AG10803 (cell line): ENCODE measurements around the gene TBC1D22A.

ENCODE experiments used
- DNase-seq: peaks from one replicate; pipeline ENCODE4 v3.0.0; 2010; ENCODE audit warnings: low read depth
- H3K4me3 ChIP-seq: 2 replicates; pipeline ENCODE4 v1.5.1; 2011; ENCODE audit warnings: mild to moderate bottlenecking, low read length, control low read depth
- TF ChIP-seq, protein P1 (sequence below): conservative IDR thresholded peaks from 2 replicates; pipeline ENCODE4 v1.5.1; 2011; ENCODE audit warnings: mild to moderate bottlenecking, low read length, control low read depth, inconsistent platforms

The TBC1D22A gene

DNA sequence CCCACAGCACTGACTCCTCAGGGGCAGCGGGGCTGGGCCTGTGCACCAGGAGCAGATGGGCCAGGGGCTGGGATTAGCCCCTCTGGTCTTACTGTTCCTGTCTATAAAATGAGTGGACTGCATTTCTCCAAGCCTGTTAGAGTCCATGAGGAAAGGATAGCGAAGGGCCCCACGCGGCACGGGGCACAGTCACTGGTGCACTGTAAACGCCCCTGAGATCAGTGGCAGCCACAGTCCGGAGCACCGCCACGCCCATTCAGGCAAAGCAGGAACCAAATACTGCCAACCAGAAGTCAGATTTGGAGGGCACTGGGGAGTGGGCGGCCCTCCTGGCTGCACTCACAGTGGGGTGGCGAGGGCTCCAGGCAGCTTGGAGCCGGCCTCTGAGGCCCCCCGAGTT lies 387.5 kb downstream of the TBC1D22A start:
- no peak for DNase-seq
- TF ChIP-seq, protein P1, sequence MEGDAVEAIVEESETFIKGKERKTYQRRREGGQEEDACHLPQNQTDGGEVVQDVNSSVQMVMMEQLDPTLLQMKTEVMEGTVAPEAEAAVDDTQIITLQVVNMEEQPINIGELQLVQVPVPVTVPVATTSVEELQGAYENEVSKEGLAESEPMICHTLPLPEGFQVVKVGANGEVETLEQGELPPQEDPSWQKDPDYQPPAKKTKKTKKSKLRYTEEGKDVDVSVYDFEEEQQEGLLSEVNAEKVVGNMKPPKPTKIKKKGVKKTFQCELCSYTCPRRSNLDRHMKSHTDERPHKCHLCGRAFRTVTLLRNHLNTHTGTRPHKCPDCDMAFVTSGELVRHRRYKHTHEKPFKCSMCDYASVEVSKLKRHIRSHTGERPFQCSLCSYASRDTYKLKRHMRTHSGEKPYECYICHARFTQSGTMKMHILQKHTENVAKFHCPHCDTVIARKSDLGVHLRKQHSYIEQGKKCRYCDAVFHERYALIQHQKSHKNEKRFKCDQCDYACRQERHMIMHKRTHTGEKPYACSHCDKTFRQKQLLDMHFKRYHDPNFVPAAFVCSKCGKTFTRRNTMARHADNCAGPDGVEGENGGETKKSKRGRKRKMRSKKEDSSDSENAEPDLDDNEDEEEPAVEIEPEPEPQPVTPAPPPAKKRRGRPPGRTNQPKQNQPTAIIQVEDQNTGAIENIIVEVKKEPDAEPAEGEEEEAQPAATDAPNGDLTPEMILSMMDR = no peak
- H3K4me3 ChIP-seq = no peak overlapping the region

DNA sequence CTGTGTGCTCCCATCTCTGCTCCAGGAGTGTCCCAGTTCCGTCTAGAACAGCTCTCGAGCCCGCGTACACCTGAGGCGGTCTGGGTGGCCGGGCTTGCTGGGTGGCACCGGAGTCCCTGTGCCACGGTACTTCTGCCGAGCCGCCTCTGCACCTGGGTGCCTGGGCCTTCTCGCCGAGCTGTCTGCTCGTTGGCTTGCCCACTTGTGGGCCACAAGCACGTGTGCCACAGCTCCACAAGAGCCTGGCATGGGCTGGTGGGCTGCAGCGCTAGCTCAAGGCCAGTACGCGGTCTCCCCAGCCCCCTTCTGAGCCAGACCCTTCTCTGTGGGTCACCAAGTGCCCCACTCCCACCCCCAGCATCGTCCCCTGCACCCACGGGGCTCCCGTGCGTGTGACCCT lies 388.0 kb downstream of the TBC1D22A start:
- TF ChIP-seq, protein P1 = no peak
- no peak for DNase-seq

DNA sequence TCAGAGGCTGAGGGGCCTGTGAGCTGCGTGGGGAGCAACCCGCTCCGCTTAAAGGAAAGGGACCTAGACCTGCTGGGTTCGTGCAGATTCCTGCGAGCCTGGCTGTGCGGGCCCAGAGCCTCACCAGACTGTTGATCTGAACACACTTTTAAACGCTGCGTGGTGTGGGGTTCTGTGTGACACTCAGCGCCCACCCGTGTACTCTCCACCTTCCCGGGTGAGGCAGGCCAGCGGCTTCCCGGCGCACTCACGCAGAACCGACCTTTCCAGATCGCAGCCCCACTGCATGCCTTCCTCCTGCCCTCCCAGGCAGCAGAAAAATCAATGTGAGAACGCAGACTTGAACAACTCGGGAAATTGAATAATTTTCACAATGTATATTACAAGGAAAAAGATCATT lies 388.6 kb downstream of the TBC1D22A start:
- no peak overlapping the region for H3K4me3 ChIP-seq
- TF ChIP-seq, protein P1 = no peak
- DNase-seq = no peak

More for the DNA sequence above, 388.0 kb downstream of the TBC1D22A start:
- no peak overlapping the region for H3K4me3 ChIP-seq

DNA sequence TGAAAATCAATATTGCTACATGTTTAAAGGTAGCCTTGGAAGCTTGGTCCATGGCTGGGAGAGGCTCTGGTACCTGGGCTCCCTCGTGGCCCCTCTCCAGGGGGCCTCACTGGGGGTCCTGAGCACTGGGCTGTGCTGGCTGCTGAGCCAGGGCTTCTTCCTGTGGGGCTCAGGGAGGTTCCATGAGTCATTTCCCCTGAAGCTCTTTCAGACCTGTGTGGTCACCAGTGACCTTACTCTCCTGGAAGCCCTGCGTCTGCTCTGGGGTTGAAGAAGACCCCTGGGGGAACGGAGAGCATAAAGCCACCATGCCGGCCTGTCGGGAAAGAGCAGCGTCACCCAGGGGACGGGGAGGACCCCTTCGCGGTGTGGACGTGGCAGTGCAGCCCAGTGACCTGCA lies 389.0 kb downstream of the TBC1D22A start:
- H3K4me3 ChIP-seq = no peak overlapping the region
- peak; percentile 15 for DNase-seq
- TF ChIP-seq, protein P1 = no peak

DNA sequence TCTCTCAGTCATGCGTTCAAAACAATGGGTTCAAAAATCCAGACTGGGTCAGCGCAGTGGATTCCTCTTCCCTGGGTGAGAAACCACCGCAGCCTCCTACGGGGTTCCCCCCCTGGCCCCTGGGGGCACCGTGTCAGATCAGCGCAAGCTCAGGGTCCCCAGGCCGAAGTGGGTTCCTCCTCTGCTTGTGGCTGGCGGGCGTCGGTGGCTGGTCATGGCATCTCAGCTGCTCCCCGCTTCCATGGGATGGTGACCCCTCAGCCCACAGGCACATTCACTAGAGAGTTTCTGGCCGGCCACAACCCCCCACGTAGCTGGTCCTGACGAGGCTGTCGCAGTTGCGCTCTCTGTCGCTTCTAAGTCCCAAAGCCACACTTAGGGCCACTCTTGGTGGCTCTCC lies 389.8 kb downstream of the TBC1D22A start:
- no peak for DNase-seq
- TF ChIP-seq, protein P1 = no peak
- H3K4me3 ChIP-seq = no peak overlapping the region

DNA sequence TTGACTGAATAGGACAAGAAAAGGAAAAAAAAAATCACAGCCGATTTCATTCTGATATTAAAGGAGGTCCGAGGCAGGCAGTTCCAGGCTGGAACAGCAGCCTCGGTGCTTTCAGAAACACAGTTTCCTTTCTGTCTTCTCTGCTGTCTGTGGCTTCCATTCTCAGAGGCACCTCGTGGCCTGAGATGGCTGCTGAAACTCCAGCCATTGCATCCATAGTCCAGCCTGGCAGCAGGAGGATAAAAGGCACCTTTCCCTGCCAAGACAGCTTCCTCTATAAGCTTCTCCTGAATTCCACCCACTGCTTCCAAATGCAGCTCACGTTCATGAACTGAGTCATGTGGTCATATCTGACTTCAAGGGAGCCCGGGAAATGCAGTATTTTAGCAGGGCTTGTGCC lies 390.5 kb downstream of the TBC1D22A start:
- H3K4me3 ChIP-seq = no peak overlapping the region
- TF ChIP-seq, protein P1 = no peak
- no peak for DNase-seq

DNA sequence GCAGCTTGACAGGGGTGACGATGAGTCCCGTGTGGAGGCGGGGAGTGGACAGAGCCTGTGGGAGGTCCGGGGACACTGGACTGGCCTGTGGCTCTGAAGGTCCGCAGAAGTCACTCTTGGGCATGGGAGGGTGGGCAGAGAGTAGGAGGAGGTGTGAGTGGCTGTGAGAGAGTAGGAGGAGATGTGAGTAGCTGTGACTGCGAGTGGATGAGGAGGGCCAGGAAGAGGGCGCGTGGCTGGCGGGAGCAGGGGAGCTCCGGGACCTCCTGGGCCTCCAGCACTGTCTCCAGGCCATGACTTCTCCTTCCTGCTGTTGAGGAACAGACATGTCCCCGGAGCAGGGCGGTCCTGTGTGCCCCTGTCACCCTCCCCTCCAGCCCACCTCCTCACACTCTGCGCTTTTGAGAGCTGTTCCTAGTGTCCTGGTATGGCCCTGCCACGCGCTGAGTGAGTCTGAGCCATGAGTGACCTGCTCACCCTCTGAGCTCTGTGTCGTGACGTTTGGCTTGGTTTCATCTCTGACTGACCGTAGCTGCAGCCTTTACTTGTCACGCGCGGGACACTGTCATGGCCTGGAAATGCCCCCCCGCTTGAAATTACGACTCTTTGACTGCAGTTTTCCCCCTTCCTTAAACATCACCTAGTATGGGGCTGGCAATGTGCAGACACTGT lies 391.5 kb downstream of the TBC1D22A start:
- TF ChIP-seq, protein P1 = no peak
- DNase-seq = no peak
- H3K4me3 ChIP-seq = peak overlapping the region; percentile 42
